MCF 10A (cell line): Measurements from ENCODE around the gene SLC30A9. TPM values are rescaled to one million over a fixed set of nuclear protein-coding genes. Genes with fewer than 3 reads are reported as not detected.

Source experiments
- BruUV-seq: library from RNA; stranded (reverse); fragments of 400-500 nt; replicated peaks from 2 replicates; lab custom pipeline; 2021; lab: Mats Ljungman, UMichigan
- CTCF ChIA-PET: fragments of 300-600 bp; sonication (Branson Sonifier 250); formaldehyde crosslinking; extraction: SDS; loops from one replicate; lab custom pipeline; 2021; ENCODE audit warnings: antibody characterized with exemption, inconsistent platforms; lab: Yijun Ruan, JAX
- POLR2A ChIA-PET: fragments of 300-600, 350-650 bp; sonication (Branson Sonifier 250); formaldehyde crosslinking; extraction: SDS; loops from one replicate; lab custom pipeline; 2020; ENCODE audit warnings: antibody characterized with exemption, inconsistent platforms; lab: Yijun Ruan, JAX
- DNase-seq: peaks from one replicate; pipeline ENCODE4 v3.0.0-alpha.2; 2018; ENCODE audit not compliant: unreplicated experiment
- H3K27ac Mint-ChIP-seq: one replicate; pipeline ENCODE4 v1.8.0; 2022; ENCODE audit warnings: mild to moderate bottlenecking, low read depth, mixed read lengths; ENCODE audit not compliant: unreplicated experiment
- H3K27me3 Mint-ChIP-seq: one replicate; pipeline ENCODE4 v1.8.0; 2022; ENCODE audit warnings: mixed read lengths; ENCODE audit not compliant: insufficient read depth, unreplicated experiment
- H3K36me3 Mint-ChIP-seq: one replicate; pipeline ENCODE4 v1.8.0; 2022; ENCODE audit warnings: mild to moderate bottlenecking, moderate library complexity, mixed read lengths; ENCODE audit not compliant: insufficient read depth, unreplicated experiment
- H3K4me1 Mint-ChIP-seq: one replicate; pipeline ENCODE4 v1.8.0; 2022; ENCODE audit warnings: mixed read lengths; ENCODE audit not compliant: insufficient read depth, unreplicated experiment
- H3K4me3 Mint-ChIP-seq: one replicate; pipeline ENCODE4 v1.8.0; 2022; ENCODE audit warnings: mild to moderate bottlenecking, moderate library complexity, mixed read lengths; ENCODE audit not compliant: unreplicated experiment
- H3K9me3 Mint-ChIP-seq: one replicate; pipeline ENCODE4 v1.8.0; 2022; ENCODE audit warnings: mixed read lengths; ENCODE audit not compliant: unreplicated experiment
- intact Hi-C: fragments of 100-400 bp; cut with micrococcal nuclease; formaldehyde crosslinking; loops from 2 replicates; pipeline ENCODE4 v1.14.1; 2022
- total RNA-seq: library from RNA; stranded (reverse); gene quantifications from 2 replicates; pipeline ENCODE4 v1.2.3, GENCODE V29; 2022
- TF ChIP-seq, protein P1 (sequence below): fragments of 200-600 bp; IDR thresholded peaks from one replicate; pipeline ENCODE4 v1.8.0; 2022; ENCODE audit warnings: antibody characterized with exemption, mild to moderate bottlenecking; ENCODE audit not compliant: unreplicated experiment

Gene SLC30A9
- total RNA-seq, 1 experiment from 2014 or later = 58.5 TPM

DNA sequence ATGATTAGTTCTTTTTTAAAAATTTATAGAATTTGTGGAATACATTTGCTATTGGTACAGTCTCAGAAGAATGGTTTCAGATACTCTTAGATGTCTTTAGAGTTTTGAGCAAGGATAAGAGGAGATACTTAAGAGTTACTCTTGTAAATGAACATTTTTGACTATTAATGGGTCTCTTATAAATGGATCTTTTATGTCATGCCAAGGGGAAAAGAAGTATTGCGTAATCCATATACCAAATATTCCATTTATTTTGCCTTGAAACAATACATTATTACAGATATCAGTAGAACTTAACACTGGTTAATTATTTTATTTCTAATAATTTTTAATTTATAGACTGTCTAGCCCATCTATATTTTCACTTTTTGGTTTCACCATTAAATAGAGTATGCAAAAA lies 25.9 kb upstream of the SLC30A9 start:
- TF ChIP-seq, protein P1, sequence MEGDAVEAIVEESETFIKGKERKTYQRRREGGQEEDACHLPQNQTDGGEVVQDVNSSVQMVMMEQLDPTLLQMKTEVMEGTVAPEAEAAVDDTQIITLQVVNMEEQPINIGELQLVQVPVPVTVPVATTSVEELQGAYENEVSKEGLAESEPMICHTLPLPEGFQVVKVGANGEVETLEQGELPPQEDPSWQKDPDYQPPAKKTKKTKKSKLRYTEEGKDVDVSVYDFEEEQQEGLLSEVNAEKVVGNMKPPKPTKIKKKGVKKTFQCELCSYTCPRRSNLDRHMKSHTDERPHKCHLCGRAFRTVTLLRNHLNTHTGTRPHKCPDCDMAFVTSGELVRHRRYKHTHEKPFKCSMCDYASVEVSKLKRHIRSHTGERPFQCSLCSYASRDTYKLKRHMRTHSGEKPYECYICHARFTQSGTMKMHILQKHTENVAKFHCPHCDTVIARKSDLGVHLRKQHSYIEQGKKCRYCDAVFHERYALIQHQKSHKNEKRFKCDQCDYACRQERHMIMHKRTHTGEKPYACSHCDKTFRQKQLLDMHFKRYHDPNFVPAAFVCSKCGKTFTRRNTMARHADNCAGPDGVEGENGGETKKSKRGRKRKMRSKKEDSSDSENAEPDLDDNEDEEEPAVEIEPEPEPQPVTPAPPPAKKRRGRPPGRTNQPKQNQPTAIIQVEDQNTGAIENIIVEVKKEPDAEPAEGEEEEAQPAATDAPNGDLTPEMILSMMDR = no peak
- Mint-ChIP-seq H3K36me3 (peaks cover 20% of the 10 kb centered on the region), H3K4me1 (no peaks in the 10 kb centered on the region), H3K9me3 (no peaks in the 10 kb centered on the region), H3K4me3 (no peak overlapping the region), H3K27me3 (no peaks in the 10 kb centered on the region), H3K27ac (no peak overlapping the region)
- DNase-seq = no peak
- no TSS peak for BruUV-seq
- POLR2A ChIA-PET = no interaction called here
- CTCF ChIA-PET = interaction anchor here (1.0 to 1.1 kb wide), 3 partner anchors 14 to 271 kb away, joined by 3 to 5 read pairs (median 3); no protein-coding TSS in a partner anchor
- intact Hi-C loops = loop anchor here (5.0 kb wide), 1 partner anchor 272 kb away; no protein-coding TSS in a partner anchor

DNA sequence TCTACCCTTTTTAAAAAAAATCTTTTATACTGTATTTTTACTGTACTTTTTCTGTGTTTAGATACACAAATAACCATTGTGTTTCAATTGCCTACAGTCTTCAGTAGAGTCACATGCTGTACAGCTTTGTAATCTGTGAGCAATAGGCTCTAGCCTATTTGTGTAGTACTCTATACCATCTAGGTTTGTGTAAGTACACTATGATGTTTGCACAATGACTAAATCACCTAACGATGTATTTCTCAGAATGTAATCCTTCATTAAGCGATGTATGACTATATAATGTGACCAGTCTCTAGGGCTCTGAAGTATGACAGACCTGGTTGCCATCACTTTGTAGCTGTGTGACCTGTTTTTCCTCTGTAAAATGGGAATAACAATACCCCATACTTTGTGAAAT lies 22.9 kb upstream of the SLC30A9 start:
- Mint-ChIP-seq H3K27me3 (no peaks in the 10 kb centered on the region), H3K27ac (no peak overlapping the region), H3K4me3 (no peak overlapping the region), H3K36me3 (peaks cover 14% of the 10 kb centered on the region), H3K4me1 (no peaks in the 10 kb centered on the region), H3K9me3 (no peaks in the 10 kb centered on the region)
- no peak for DNase-seq
- POLR2A ChIA-PET = interaction anchor here (1.8 to 3.8 kb wide), 2 partner anchors 10 to 23 kb away, joined by 7 to 14 read pairs; partner anchors contain the start of gene SLC30A9
- intact Hi-C loops = no loop called here
- CTCF ChIA-PET = interaction anchor here (1.1 to 1.9 kb wide), 2 partner anchors 9 to 306 kb away, joined by 5 to 8 read pairs; no protein-coding TSS in a partner anchor
- TF ChIP-seq, protein P1 = no peak
- no TSS peak for BruUV-seq

DNA sequence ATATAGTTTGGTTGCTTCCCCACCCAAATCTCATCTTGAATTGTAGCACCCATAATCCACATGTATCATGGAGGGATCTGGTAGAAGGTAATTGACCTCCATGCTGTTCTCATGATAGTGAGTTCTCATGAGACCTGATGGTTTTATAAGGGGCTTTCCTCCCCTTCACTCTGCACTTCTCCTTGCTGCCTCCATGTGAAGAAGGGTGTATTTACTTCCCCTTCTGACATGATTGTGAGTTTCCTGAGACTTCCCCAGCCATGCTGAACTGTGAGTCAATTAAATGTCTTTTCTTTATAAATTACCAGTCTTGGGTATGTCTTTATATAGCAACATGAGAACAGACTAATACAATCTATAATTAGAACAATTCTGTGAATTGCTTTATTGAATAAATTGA lies 20.7 kb upstream of the SLC30A9 start:
- POLR2A ChIA-PET = no interaction called here
- intact Hi-C loops = no loop called here
- DNase-seq = no peak
- BruUV-seq = no TSS peak
- CTCF ChIA-PET = no interaction called here
- H3K27ac Mint-ChIP-seq = no peak overlapping the region
- peaks cover 8% of the 10 kb centered on the region for H3K36me3 Mint-ChIP-seq
- H3K4me3 Mint-ChIP-seq = no peak overlapping the region
- no peaks in the 10 kb centered on the region for H3K4me1 Mint-ChIP-seq
- no peaks in the 10 kb centered on the region for H3K9me3 Mint-ChIP-seq
- no peaks in the 10 kb centered on the region for H3K27me3 Mint-ChIP-seq
- TF ChIP-seq, protein P1 = no peak

DNA sequence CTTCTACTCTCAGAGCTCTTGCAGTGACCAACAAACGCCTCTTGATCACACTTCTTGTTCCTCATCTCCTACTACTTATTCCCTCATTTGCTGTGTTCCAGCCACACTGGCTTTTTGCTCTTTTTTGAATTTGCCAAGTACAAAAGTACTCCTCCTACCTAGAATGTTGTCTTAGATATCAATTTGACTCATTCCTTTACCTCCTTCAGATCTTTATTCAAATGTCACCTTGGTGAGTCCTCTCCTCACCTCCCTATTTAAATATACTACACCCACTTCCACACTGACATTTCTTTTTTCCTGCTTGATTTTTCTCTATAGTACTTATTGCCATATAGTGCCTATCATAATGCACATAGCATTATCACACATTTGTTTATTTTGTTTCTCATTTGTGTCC lies 15.0 kb upstream of the SLC30A9 start:
- Mint-ChIP-seq H3K4me1 (no peaks in the 10 kb centered on the region), H3K36me3 (peaks cover 6% of the 10 kb centered on the region), H3K27me3 (no peaks in the 10 kb centered on the region), H3K9me3 (no peaks in the 10 kb centered on the region), H3K4me3 (no peak overlapping the region), H3K27ac (no peak overlapping the region)
- TF ChIP-seq, protein P1 = no peak
- ChIA-PET CTCF (interaction anchor here (0.7 to 1.2 kb wide), 3 partner anchors 10 to 197 kb away, joined by 3 to 4 read pairs (median 3); no protein-coding TSS in a partner anchor), POLR2A (interaction anchor here (0.7 to 2.3 kb wide), 3 partner anchors 14 to 26 kb away, joined by 3 to 13 read pairs (median 4); partner anchors contain the start of gene SLC30A9)
- intact Hi-C loops = no loop called here
- DNase-seq = no peak
- BruUV-seq = no TSS peak
